ENCODE data around the gene ZER1. TPM values are rescaled to one million over a fixed set of nuclear protein-coding genes. Genes with fewer than 3 reads are reported as not detected.

The ZER1 gene
- polyA plus RNA-seq, 3 donors = 16.1 to 25.6 (median 18.0) TPM

DNA sequence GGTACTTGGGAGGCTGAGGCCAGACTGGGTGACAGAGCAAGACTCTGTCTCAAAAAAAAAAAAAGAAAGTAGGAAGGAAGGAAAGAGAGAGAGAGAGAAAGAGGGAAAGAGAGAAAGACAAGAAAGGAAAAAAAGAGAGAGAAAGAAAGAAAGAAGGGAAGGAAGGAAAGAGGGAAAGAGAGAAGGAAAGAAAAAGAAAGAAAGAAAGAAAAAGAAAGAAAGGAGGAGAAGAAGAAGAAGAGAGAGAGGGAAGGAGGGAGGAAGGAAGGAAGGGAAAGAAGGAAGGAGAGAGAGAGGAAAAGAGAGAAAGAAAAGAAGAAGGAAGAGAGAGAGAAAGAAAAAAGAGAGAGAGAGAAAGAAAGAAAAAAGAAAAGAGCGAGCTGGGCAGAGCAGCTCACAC, 3.1 kb upstream of the ZER1 start:
- H3K27me3 Mint-ChIP-seq (ENCODE audit: low read depth in 3 of 3) = peaks cover 3 to 6% (median 4%) of the 10 kb centered on the region in 3 donors
- H3K4me3 Mint-ChIP-seq = no peak overlapping the region
- Histone ChIP-seq H3K4me2 (replicated peaks; ENCODE audit: extremely low read depth, low read length, poor library complexity, severe bottlenecking) (no peak overlapping the region), H2AFZ (ENCODE audit: insufficient read depth, low read depth, low read length, poor library complexity, severe bottlenecking) (no peak overlapping the region), H3K27me3 (ENCODE audit: control insufficient read depth in 2 of 2, insufficient read depth in 2 of 2, low read length in 2 of 2) (no peaks in the 10 kb centered on the region), H3K9me3 (replicated peaks in 1 of 2; ENCODE audit: control insufficient read depth in 1 of 2, insufficient read depth in 1 of 2, low read length in 2 of 2) (peaks cover 8 to 13% of the 10 kb centered on the region in 2 donors), H3K4me1 (ENCODE audit: control insufficient read depth in 1 of 2, insufficient read depth in 2 of 2, low read length in 2 of 2) (peaks cover 8 to 25% of the 10 kb centered on the region in 2 donors), H3K9ac (ENCODE audit: insufficient read depth, low read length, poor library complexity, severe bottlenecking) (no peak overlapping the region), H3K27ac (ENCODE audit: low read depth in 1 of 2, low read length in 2 of 2) (no peak overlapping the region), H3K79me2 (ENCODE audit: insufficient read depth, low read length) (peaks cover 19% of the 10 kb centered on the region), H4K20me1 (ENCODE audit: insufficient read depth, low read length) (no peaks in the 10 kb centered on the region), H3K36me3 (replicated peaks in 1 of 2; ENCODE audit: control insufficient read depth in 1 of 2, insufficient read depth in 2 of 2, low read length in 2 of 2) (no peaks in the 10 kb centered on the region), H3K4me3 (replicated peaks in 1 of 3; ENCODE audit: low read depth in 2 of 3, low read length in 3 of 3) (no peak overlapping the region)
- WGBS (ENCODE audit: insufficient coverage) = no CpG with 5 or more reads among the region's 1 CpG
- intact Hi-C loops (cut with micrococcal nuclease) = loop anchor here in 1 of 2 donors (5.0 kb wide), 1 partner anchor 107 kb away; the partner anchor contains the start of genes KYAT1 and LRRC8A
- H3K4me1 Mint-ChIP-seq = peaks cover 19% of the 10 kb centered on the region
- H3K9me3 Mint-ChIP-seq = peaks cover 3 to 23% (median 17%) of the 10 kb centered on the region in 7 donors
- no peak for DNase-seq
- peak overlapping the region in 1 of 7 donors; percentile 68 for H3K27ac Mint-ChIP-seq
- TF ChIP-seq CTCF (IDR thresholded peaks at IDR 0.05) = no peak
- peaks cover 0 to 3% of the 10 kb centered on the region in 2 donors for H3K36me3 Mint-ChIP-seq

GRCh38 chr9:128773049-128773448, 1.3 kb upstream of the ZER1 start:
- H2AFZ ChIP-seq (ENCODE audit: insufficient read depth, low read depth, low read length, poor library complexity, severe bottlenecking) = no peak overlapping the region
- no peak for DNase-seq
- H3K4me3 ChIP-seq (replicated peaks in 1 of 3; ENCODE audit: low read depth in 2 of 3, low read length in 3 of 3) = no peak overlapping the region
- 98% methylated on average over 5 of the region's 5 CpGs for WGBS (ENCODE audit: insufficient coverage)
- H3K36me3 Mint-ChIP-seq = peaks cover under 1 to 8% of the 10 kb centered on the region in 2 donors
- no peaks in the 10 kb centered on the region for H3K27me3 ChIP-seq (ENCODE audit: control insufficient read depth in 2 of 2, insufficient read depth in 2 of 2, low read length in 2 of 2)
- peaks cover 30% of the 10 kb centered on the region for H3K79me2 ChIP-seq (ENCODE audit: insufficient read depth, low read length)
- H3K4me3 Mint-ChIP-seq = no peak overlapping the region
- H3K4me2 ChIP-seq (replicated peaks; ENCODE audit: extremely low read depth, low read length, poor library complexity, severe bottlenecking) = no peak overlapping the region
- no peak overlapping the region for H3K9ac ChIP-seq (ENCODE audit: insufficient read depth, low read length, poor library complexity, severe bottlenecking)
- peaks cover 8 to 25% of the 10 kb centered on the region in 2 donors for H3K4me1 ChIP-seq (ENCODE audit: control insufficient read depth in 1 of 2, insufficient read depth in 2 of 2, low read length in 2 of 2)
- intact Hi-C loops (cut with micrococcal nuclease) = loop anchor here (2.0 to 5.0 kb wide), 2 partner anchors 14 to 109 kb away; partner anchors contain the start of genes KYAT1 (in 1 of the 2), LRRC8A (in 1 of the 2) and TBC1D13 (in 1 of the 2)
- H3K36me3 ChIP-seq (replicated peaks in 1 of 2; ENCODE audit: control insufficient read depth in 1 of 2, insufficient read depth in 2 of 2, low read length in 2 of 2) = peaks cover 0 to under 1% of the 10 kb centered on the region in 2 donors
- TF ChIP-seq CTCF (IDR thresholded peaks at IDR 0.05) = no peak
- peaks cover 8 to 13% of the 10 kb centered on the region in 2 donors for H3K9me3 ChIP-seq (replicated peaks in 1 of 2; ENCODE audit: control insufficient read depth in 1 of 2, insufficient read depth in 1 of 2, low read length in 2 of 2)
- H3K27ac Mint-ChIP-seq = peak overlapping the region in 3 of 7 donors; percentile 9 to 95 (median 74)
- peaks cover 26% of the 10 kb centered on the region for H3K4me1 Mint-ChIP-seq
- H3K27me3 Mint-ChIP-seq (ENCODE audit: low read depth in 3 of 3) = peaks cover 3 to 4% (median 3%) of the 10 kb centered on the region in 3 donors
- H3K27ac ChIP-seq (ENCODE audit: low read depth in 1 of 2, low read length in 2 of 2) = no peak overlapping the region
- H4K20me1 ChIP-seq (ENCODE audit: insufficient read depth, low read length) = no peaks in the 10 kb centered on the region
- H3K9me3 Mint-ChIP-seq = peaks cover 3 to 23% (median 15%) of the 10 kb centered on the region in 7 donors

Measured in CD14-positive monocyte (primary cell).